Trophoblast cell (in vitro differentiated cells and primary cell): ENCODE results near the gene PTPRN2.

ENCODE experiments used
- DNase-seq, 2 donors: peaks; one replicate each; pipeline ENCODE4 v3.0.0-alpha.2; 2016
- H2AFZ ChIP-seq: 2 replicates; pipeline ENCODE4 v1.6.1; 2013; ENCODE audit warnings: low read length, moderate library complexity, mild to moderate bottlenecking; ENCODE audit not compliant: insufficient read depth, poor library complexity
- H2AK5ac ChIP-seq: 2 replicates; pipeline ENCODE4 v1.6.1; 2013; ENCODE audit warnings: mild to moderate bottlenecking, low read length
- H2BK120ac ChIP-seq: 2 replicates; pipeline ENCODE4 v1.6.1; 2013; ENCODE audit warnings: low read length, mild to moderate bottlenecking, moderate library complexity; ENCODE audit not compliant: insufficient read depth, poor library complexity
- H2BK12ac ChIP-seq: 2 replicates; pipeline ENCODE4 v1.6.1; 2013; ENCODE audit warnings: mild to moderate bottlenecking, low read length, moderate library complexity
- H2BK5ac ChIP-seq: 2 replicates; pipeline ENCODE4 v1.6.1; 2013; ENCODE audit warnings: low read length, low read depth, moderate library complexity, mild to moderate bottlenecking; ENCODE audit not compliant: poor library complexity
- H3K14ac ChIP-seq: 2 replicates; pipeline ENCODE4 v1.6.1; 2013; ENCODE audit warnings: mild to moderate bottlenecking, low read length
- H3K18ac ChIP-seq: 2 replicates; pipeline ENCODE4 v1.6.1; 2013; ENCODE audit warnings: mild to moderate bottlenecking, low read length
- H3K23ac ChIP-seq: 2 replicates; pipeline ENCODE4 v1.6.1; 2013; ENCODE audit warnings: low read length
- H3K27ac ChIP-seq: 2 replicates; pipeline ENCODE4 v1.5.1; 2013; ENCODE audit warnings: low read depth, mild to moderate bottlenecking, inconsistent platforms, low read length, moderate library complexity
- H3K27me3 ChIP-seq: 2 replicates; pipeline ENCODE4 v1.6.1; 2013; ENCODE audit warnings: inconsistent platforms, mild to moderate bottlenecking, low read length, moderate library complexity; ENCODE audit not compliant: insufficient read depth
- H3K36me3 ChIP-seq, 2 experiments: 1 replicate in 1 of 2; 2 replicates in 1 of 2; pipeline ENCODE4 v1.6.1; 2013; ENCODE audit warnings: low read length in 2 of 2, mild to moderate bottlenecking in 2 of 2, moderate library complexity in 1 of 2; ENCODE audit not compliant: insufficient read depth in 2 of 2, control insufficient read depth in 1 of 2
- H3K4ac ChIP-seq: 2 replicates; pipeline ENCODE4 v1.6.1; 2013; ENCODE audit warnings: low read depth, mild to moderate bottlenecking, low read length, moderate library complexity
- H3K4me1 ChIP-seq, 2 experiments: 1 replicate in 1 of 2; 2 replicates in 1 of 2; pipeline ENCODE4 v1.6.1; 2013; ENCODE audit warnings: low read length in 2 of 2, mild to moderate bottlenecking in 2 of 2, moderate library complexity in 1 of 2; ENCODE audit not compliant: insufficient read depth in 2 of 2, control insufficient read depth in 1 of 2
- H3K4me2 ChIP-seq: 2 replicates; pipeline ENCODE4 v1.6.1; 2013; ENCODE audit warnings: inconsistent platforms, mild to moderate bottlenecking, low read length, moderate library complexity
- H3K4me3 ChIP-seq: 2 replicates; pipeline ENCODE4 v1.5.1; 2013; ENCODE audit warnings: mild to moderate bottlenecking, low read depth, low read length, inconsistent platforms
- H3K79me1 ChIP-seq: one replicate; pipeline ENCODE4 v1.6.1; 2013; ENCODE audit warnings: low read length
- H3K79me2 ChIP-seq: 2 replicates; pipeline ENCODE4 v1.6.1; 2013; ENCODE audit warnings: low read length, mild to moderate bottlenecking; ENCODE audit not compliant: control insufficient read depth, insufficient read depth, poor library complexity
- H3K9ac ChIP-seq: 2 replicates; pipeline ENCODE4 v1.6.1; 2013; ENCODE audit warnings: mild to moderate bottlenecking, low read length
- H3K9me3 ChIP-seq: 2 replicates; pipeline ENCODE4 v1.6.1; 2013; ENCODE audit warnings: low read depth, mild to moderate bottlenecking, control low read depth, inconsistent platforms, low read length; ENCODE audit not compliant: insufficient read depth
- H4K12ac ChIP-seq: 2 replicates; pipeline ENCODE4 v1.6.1; 2013; ENCODE audit warnings: low read depth, mild to moderate bottlenecking, low read length, moderate library complexity
- H4K8ac ChIP-seq: 2 replicates; pipeline ENCODE4 v1.6.1; 2013; ENCODE audit warnings: low read depth, mild to moderate bottlenecking, low read length, moderate library complexity
- H4K91ac ChIP-seq: one replicate; pipeline ENCODE4 v1.6.1; 2013; ENCODE audit warnings: low read depth, mild to moderate bottlenecking, low read length, moderate library complexity
- WGBS: extraction: QIAGEN DNeasy Blood & Tissue Kit; methylation state at CpG from one replicate; pipeline ENCODE4 v1.1.7; 2013; ENCODE audit warnings: missing lambda C conversion rate; ENCODE audit not compliant: insufficient read length, insufficient coverage; ENCODE audit errors: extremely low coverage; 5-methylcytosine and 5-hydroxymethylcytosine counted together

Gene PTPRN2

DNA sequence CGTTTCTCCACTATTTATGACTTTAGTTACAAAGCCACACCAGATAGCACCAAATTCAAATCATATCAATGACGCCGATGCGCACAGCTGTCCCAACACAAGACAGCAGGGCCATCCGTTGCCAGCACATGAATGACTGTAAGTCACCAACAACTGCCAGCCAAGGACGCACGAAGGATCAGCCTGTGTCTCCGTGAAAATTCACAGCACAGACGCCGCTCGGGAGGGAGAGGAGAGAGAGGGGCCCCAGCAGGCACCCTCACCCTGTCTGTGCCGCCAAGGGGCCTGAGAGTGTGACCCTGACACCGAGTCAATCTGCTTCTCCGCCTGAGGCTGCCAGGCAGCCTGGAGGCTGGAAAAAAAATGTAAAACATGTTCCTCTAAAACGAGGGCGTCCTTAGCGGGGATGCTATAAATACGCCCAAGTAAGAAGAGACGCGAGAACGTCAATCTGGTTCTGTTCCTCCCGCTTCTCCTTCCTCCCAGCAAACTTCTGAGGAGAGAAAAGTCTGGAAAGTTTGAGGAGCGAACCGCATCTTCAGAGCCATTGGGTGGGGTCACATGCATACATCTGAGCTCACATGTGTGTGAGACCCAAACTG lies 111.2 kb downstream of the PTPRN2 start:
- no peak overlapping the region for H3K4ac ChIP-seq
- no peak overlapping the region for H4K91ac ChIP-seq
- no peaks in the 10 kb centered on the region for H3K27me3 ChIP-seq
- H3K14ac ChIP-seq = no peak overlapping the region
- no peak overlapping the region for H3K4me3 ChIP-seq
- no peak overlapping the region for H2BK5ac ChIP-seq
- H4K8ac ChIP-seq = no peak overlapping the region
- no peak overlapping the region for H2AK5ac ChIP-seq
- H2AFZ ChIP-seq = no peak overlapping the region
- H3K79me2 ChIP-seq = no peaks in the 10 kb centered on the region
- H3K27ac ChIP-seq = no peak overlapping the region
- H2BK12ac ChIP-seq = no peak overlapping the region
- no peaks in the 10 kb centered on the region for H3K4me1 ChIP-seq
- no peak overlapping the region for H3K23ac ChIP-seq
- H3K18ac ChIP-seq = no peak overlapping the region
- no peak overlapping the region for H3K4me2 ChIP-seq
- peaks cover 12% of the 10 kb centered on the region for H3K9me3 ChIP-seq
- no peak overlapping the region for H3K9ac ChIP-seq
- H4K12ac ChIP-seq = no peak overlapping the region
- no CpG with 5 or more reads among the region's 24 CpGs for WGBS
- no peaks in the 10 kb centered on the region for H3K36me3 ChIP-seq
- no peak overlapping the region for H2BK120ac ChIP-seq
- H3K79me1 ChIP-seq = no peaks in the 10 kb centered on the region
- DNase-seq = no peak

DNA sequence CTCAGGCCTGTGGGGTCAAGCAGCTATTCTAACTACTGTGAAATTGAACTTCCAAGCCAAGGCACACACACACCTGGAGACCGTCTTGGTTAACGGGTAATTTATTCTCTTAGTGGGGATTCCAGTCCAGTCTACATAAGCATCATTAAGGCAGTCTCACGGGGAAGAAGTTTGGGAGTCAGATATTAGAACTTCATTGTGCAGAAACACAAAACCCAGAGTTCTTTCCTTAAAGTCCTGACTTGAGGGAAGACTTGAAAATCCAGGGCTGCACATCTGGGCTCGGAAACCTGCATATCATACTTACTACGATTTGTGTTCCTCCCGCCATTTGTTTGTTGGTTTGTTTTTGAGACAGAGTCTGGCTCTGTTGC lies 112.0 kb downstream of the PTPRN2 start:
- WGBS = no CpG with 5 or more reads among the region's 6 CpGs
- no peak overlapping the region for H3K4me3 ChIP-seq
- H3K27me3 ChIP-seq = no peaks in the 10 kb centered on the region
- no peaks in the 10 kb centered on the region for H3K79me1 ChIP-seq
- H3K4me1 ChIP-seq = no peaks in the 10 kb centered on the region
- H3K36me3 ChIP-seq = no peaks in the 10 kb centered on the region
- no peak overlapping the region for H3K9ac ChIP-seq
- H3K18ac ChIP-seq = no peak overlapping the region
- H2BK5ac ChIP-seq = no peak overlapping the region
- no peak overlapping the region for H3K27ac ChIP-seq
- no peak overlapping the region for H3K4ac ChIP-seq
- H2AFZ ChIP-seq = no peak overlapping the region
- no peak overlapping the region for H4K12ac ChIP-seq
- DNase-seq = no peak
- no peak overlapping the region for H2BK12ac ChIP-seq
- H3K23ac ChIP-seq = no peak overlapping the region
- peaks cover 8% of the 10 kb centered on the region for H3K9me3 ChIP-seq
- H2BK120ac ChIP-seq = no peak overlapping the region
- H4K91ac ChIP-seq = no peak overlapping the region
- no peak overlapping the region for H4K8ac ChIP-seq
- H3K14ac ChIP-seq = no peak overlapping the region
- H2AK5ac ChIP-seq = no peak overlapping the region
- H3K4me2 ChIP-seq = no peak overlapping the region
- no peaks in the 10 kb centered on the region for H3K79me2 ChIP-seq

DNA sequence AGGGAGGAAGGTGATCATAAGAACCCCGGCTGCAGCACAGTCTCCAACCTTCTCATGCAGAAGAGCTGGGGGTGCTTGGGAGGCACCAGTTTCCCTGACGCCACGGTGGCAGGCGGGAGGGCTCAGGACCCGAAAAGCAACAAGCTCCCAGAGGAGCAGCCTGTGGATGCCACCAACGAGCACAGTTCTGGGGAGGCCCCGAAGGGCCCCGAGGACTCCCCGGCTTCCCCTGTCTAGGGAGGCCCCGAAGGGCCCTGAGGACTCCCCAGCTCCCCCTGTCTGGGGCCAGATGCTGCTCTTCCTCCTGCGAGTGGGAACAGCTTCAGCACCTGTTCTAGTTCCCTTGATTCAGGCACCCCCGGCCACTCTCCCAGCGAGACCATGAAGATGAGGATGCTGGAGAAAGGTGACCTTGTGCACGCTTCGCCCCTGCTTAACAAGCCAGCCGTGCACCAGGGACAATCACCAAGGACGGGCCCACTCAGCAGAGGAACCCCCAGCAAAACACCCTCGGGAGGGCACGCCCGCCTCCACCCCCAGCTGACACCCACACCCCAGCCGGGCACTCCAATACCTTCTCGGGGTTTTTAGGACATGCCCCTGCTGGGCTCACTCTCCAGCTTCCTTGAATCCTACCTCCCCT lies 112.5 kb downstream of the PTPRN2 start:
- H2BK120ac ChIP-seq = no peak overlapping the region
- H3K27me3 ChIP-seq = no peaks in the 10 kb centered on the region
- H3K79me1 ChIP-seq = no peaks in the 10 kb centered on the region
- no peak overlapping the region for H2BK5ac ChIP-seq
- no peaks in the 10 kb centered on the region for H3K4me1 ChIP-seq
- no peaks in the 10 kb centered on the region for H3K36me3 ChIP-seq
- no peak overlapping the region for H2AK5ac ChIP-seq
- H3K27ac ChIP-seq = no peak overlapping the region
- H2BK12ac ChIP-seq = no peak overlapping the region
- H3K9me3 ChIP-seq = peaks cover 7% of the 10 kb centered on the region
- no peak overlapping the region for H3K4me2 ChIP-seq
- H3K79me2 ChIP-seq = no peaks in the 10 kb centered on the region
- H3K18ac ChIP-seq = no peak overlapping the region
- no peak overlapping the region for H4K12ac ChIP-seq
- no peak overlapping the region for H3K4me3 ChIP-seq
- H4K91ac ChIP-seq = no peak overlapping the region
- WGBS = no CpG with 5 or more reads among the region's 22 CpGs
- H3K23ac ChIP-seq = no peak overlapping the region
- H3K14ac ChIP-seq = no peak overlapping the region
- no peak overlapping the region for H4K8ac ChIP-seq
- no peak overlapping the region for H3K9ac ChIP-seq
- no peak for DNase-seq
- no peak overlapping the region for H2AFZ ChIP-seq
- H3K4ac ChIP-seq = no peak overlapping the region

DNA sequence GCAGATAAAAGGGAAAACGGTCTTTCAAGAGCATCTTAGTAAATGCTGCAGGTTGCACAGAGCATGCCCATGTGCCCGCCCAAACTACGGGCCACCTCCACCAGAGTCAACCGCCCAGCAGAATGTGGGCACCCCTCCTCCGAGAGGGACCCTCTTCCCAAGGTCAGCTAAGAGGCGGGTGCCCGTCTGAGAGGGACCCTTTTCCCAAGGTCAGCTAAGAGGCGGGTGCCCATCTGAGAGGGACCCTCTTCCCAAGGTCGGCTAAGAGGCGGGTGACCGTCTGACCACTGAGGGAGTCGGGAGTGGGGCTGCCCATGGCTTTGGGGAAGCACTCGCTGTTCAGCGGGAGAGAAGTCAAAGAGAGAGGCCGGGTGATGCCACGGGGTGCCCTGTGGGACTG lies 113.1 kb downstream of the PTPRN2 start:
- H3K9me3 ChIP-seq = peaks cover 2% of the 10 kb centered on the region
- no peak overlapping the region for H3K4me3 ChIP-seq
- no CpG with 5 or more reads among the region's 16 CpGs for WGBS
- H3K4ac ChIP-seq = no peak overlapping the region
- H2AFZ ChIP-seq = no peak overlapping the region
- no peak overlapping the region for H2BK5ac ChIP-seq
- H3K27ac ChIP-seq = no peak overlapping the region
- no peaks in the 10 kb centered on the region for H3K27me3 ChIP-seq
- H2BK120ac ChIP-seq = no peak overlapping the region
- no peak overlapping the region for H2BK12ac ChIP-seq
- no peak overlapping the region for H4K91ac ChIP-seq
- H3K18ac ChIP-seq = no peak overlapping the region
- no peak overlapping the region for H4K12ac ChIP-seq
- H3K36me3 ChIP-seq = no peaks in the 10 kb centered on the region
- no peaks in the 10 kb centered on the region for H3K79me2 ChIP-seq
- no peaks in the 10 kb centered on the region for H3K4me1 ChIP-seq
- no peak for DNase-seq
- H3K4me2 ChIP-seq = no peak overlapping the region
- H3K9ac ChIP-seq = no peak overlapping the region
- no peaks in the 10 kb centered on the region for H3K79me1 ChIP-seq
- no peak overlapping the region for H3K14ac ChIP-seq
- H2AK5ac ChIP-seq = no peak overlapping the region
- no peak overlapping the region for H3K23ac ChIP-seq
- H4K8ac ChIP-seq = no peak overlapping the region
